GM20000 (cell line): ENCODE results near the gene NEDD1.

Source experiments
- DNase-seq: peaks from one replicate; pipeline ENCODE4 v3.0.0; 2012; ENCODE audit warnings: low spot score
- CTCF ChIP-seq: IDR thresholded peaks from 2 replicates; pipeline ENCODE4 v1.5.1; 2012; ENCODE audit warnings: mild to moderate bottlenecking, control low read depth; ENCODE audit errors: extremely low read depth, missing control alignments

The NEDD1 gene

DNA sequence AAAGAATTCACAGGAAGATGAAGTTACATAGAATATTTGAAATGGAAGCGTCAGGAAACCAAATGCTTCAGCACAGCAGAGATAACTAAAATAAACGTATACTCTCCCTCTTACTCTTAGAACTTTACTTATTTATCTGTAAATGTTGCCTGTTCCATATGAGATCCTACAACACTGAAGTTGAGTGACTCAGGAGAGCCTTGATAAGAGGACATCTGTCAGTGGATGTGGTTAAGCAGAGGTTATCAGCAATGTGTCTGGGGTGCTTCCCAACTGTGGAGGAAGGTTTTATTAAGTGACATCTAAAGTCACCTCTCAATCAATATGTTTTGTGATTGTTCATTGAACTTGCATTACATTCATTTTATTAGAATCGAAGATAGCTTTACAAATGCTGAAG, 81.9 kb downstream of the NEDD1 start:
- TF ChIP-seq CTCF = no peak

GRCh38 chr12:96989916-96990315, 82.9 kb downstream of the NEDD1 start:
- no peak for TF ChIP-seq CTCF
- no peak for DNase-seq

More for the DNA sequence above, 81.9 kb downstream of the NEDD1 start:
- no peak for DNase-seq

- TF ChIP-seq CTCF = no peak
- no peak for DNase-seq
Measured at GRCh38 chr12:96994900-96995299, 87.8 kb downstream of the NEDD1 start.

GRCh38 chr12:96995861-96996260, 88.8 kb downstream of the NEDD1 start:
- no peak for TF ChIP-seq CTCF
- DNase-seq = no peak

DNA sequence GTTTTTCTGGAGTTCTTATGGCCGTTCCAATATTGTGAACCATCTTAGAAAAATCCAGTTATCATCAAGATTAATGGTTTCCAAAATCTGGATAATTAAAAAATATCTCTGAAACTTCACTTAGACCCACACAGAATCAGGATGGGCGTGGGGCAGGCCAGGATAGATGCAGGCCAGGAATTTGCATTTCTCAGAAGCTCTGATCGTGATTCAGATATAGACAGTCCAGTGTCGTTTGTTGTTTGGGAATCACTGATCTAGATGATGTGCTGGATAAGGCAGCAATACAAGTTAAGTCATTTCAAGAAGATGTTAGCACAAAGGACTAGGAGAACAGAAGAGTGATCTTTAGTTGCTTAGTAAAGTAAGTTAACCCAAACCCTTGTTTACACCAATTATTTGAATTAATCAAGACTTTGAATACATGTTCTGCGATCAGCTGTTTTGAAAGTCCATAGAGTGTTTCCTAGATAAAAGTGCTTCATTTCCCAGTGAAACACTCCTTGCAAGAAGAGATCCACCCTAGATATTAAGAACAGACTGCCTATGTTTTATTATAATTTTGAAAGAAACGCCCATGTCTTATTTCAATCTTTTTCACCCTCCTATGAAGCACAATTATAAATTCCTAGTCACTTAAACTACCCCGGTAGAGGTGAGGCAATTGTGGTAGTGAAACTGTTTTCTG, 90.9 kb downstream of the NEDD1 start:
- no peak for TF ChIP-seq CTCF
- no peak for DNase-seq

- no peak for TF ChIP-seq CTCF
- no peak for DNase-seq
Measured at GRCh38 chr12:97003276-97003675, 96.2 kb downstream of the NEDD1 start.
